Endothelial cell of umbilical vein (primary cell): ENCODE measurements around the gene NR3C1. TPM values are rescaled to one million over a fixed set of nuclear protein-coding genes. Genes with fewer than 3 reads are reported as not detected.

ENCODE experiments used
- BruUV-seq: library from RNA; stranded (reverse); fragments of 400-500 nt; replicated peaks from 2 replicates; lab custom pipeline; 2021; lab: Mats Ljungman, UMichigan
- CTCF ChIA-PET: fragments of 300-600, 350-600 bp; sonication (Branson Sonifier 250); formaldehyde crosslinking; loops from one replicate; lab custom pipeline; 2021; ENCODE audit warnings: antibody characterized with exemption, inconsistent platforms; lab: Charles Lee
- POLR2A ChIA-PET: fragments of 300-600, 350-600 bp; sonication (Branson Sonifier 250); formaldehyde crosslinking; loops from one replicate; lab custom pipeline; 2021; ENCODE audit warnings: antibody characterized with exemption, inconsistent platforms; lab: Charles Lee
- DNase-seq: peaks from one replicate; pipeline ENCODE4 v3.0.0-alpha.2; 2011; ENCODE audit warnings: low read depth, low spot score
- FAIRE-seq: peaks from 2 replicates; lab custom pipeline; 2011; peaks lifted over from hg19 to GRCh38; lab: Jason Lieb, UNC
- H2AFZ ChIP-seq: 2 replicates; pipeline ENCODE4 v1.6.0; 2012; ENCODE audit warnings: low read depth, low read length, control low read depth, inconsistent platforms
- H3K27ac ChIP-seq: 2 replicates; pipeline ENCODE4 v1.5.1; 2011; ENCODE audit warnings: low read depth, mild to moderate bottlenecking, control low read depth, low read length, moderate library complexity; ENCODE audit not compliant: insufficient read depth
- H3K27me3 ChIP-seq, 2 experiments: 2 replicates each; pipeline versions ENCODE4 v1.6.0 to v1.6.1; 2011; ENCODE audit warnings: low read length in 2 of 2, mixed read lengths in 1 of 2; ENCODE audit not compliant: control insufficient read depth in 2 of 2, insufficient read depth in 2 of 2
- H3K36me3 ChIP-seq, 2 experiments: 2 replicates in 1 of 2; 3 replicates in 1 of 2; pipeline ENCODE4 v1.5.1; 2011; ENCODE audit warnings: low read length in 2 of 2, mild to moderate bottlenecking in 1 of 2, moderate library complexity in 1 of 2; ENCODE audit not compliant: control insufficient read depth in 2 of 2, insufficient read depth in 2 of 2; ENCODE audit errors: extremely low read depth in 1 of 2
- H3K4me1 ChIP-seq: 3 replicates; pipeline ENCODE4 v1.5.1; 2011; ENCODE audit warnings: mild to moderate bottlenecking, low read length; ENCODE audit not compliant: control insufficient read depth, insufficient read depth; ENCODE audit errors: extremely low read depth
- H3K4me2 ChIP-seq: 2 replicates; pipeline ENCODE4 v1.6.1; 2011; ENCODE audit warnings: low read length, control low read depth, mixed read lengths; ENCODE audit not compliant: insufficient read depth
- H3K4me3 ChIP-seq, 3 experiments: fragments of 200-600 bp in 1 of 3; sonication (generic), shearing (Covaris generic) in 1 of 3; replicated peaks in 1 of 3; 2 replicates each; pipeline ENCODE4 v1.5.1; 2011 to 2016; ENCODE audit warnings: control low read depth in 3 of 3, low read length in 3 of 3, mild to moderate bottlenecking in 2 of 3, inconsistent platforms in 1 of 3, low read depth in 1 of 3, moderate library complexity in 1 of 3; ENCODE audit not compliant: insufficient read depth in 1 of 3
- H3K79me2 ChIP-seq: 2 replicates; pipeline ENCODE4 v1.6.0; 2012; ENCODE audit warnings: low read length, inconsistent platforms; ENCODE audit not compliant: control insufficient read depth, insufficient read depth
- H3K9ac ChIP-seq: replicated peaks from 2 replicates; pipeline ENCODE3; 2011; ENCODE audit warnings: low read length, control low read depth; ENCODE audit not compliant: insufficient read depth; ENCODE audit errors: extremely low read depth
- H3K9me1 ChIP-seq: replicated peaks from 3 replicates; pipeline ENCODE4 v1.6.0; 2011; ENCODE audit warnings: mild to moderate bottlenecking, low read length; ENCODE audit not compliant: control insufficient read depth, insufficient read depth; ENCODE audit errors: extremely low read depth
- H3K9me3 ChIP-seq: replicated peaks from 2 replicates; pipeline ENCODE4 v1.5.1; 2012; ENCODE audit warnings: low read length, inconsistent platforms; ENCODE audit not compliant: control insufficient read depth, insufficient read depth
- H4K20me1 ChIP-seq: replicated peaks from 2 replicates; pipeline ENCODE3; 2011; ENCODE audit warnings: mild to moderate bottlenecking, low read length; ENCODE audit not compliant: control insufficient read depth, insufficient read depth; ENCODE audit errors: extremely low read depth
- CTCF ChIP-seq, 2 donors: IDR thresholded peaks; 1 replicate in 1 of 2; 2 replicates in 1 of 2; pipeline ENCODE4 v1.5.1; 2011; ENCODE audit warnings: low read length in 2 of 2, mild to moderate bottlenecking in 2 of 2, moderate library complexity in 2 of 2, control low read depth in 1 of 2, inconsistent platforms in 1 of 2, low read depth in 1 of 2; ENCODE audit not compliant: insufficient read depth in 1 of 2; ENCODE audit errors: extremely low read depth in 1 of 2
- EZH2 ChIP-seq: IDR thresholded peaks from 2 replicates; pipeline ENCODE4 v1.6.1; 2012; ENCODE audit warnings: borderline replicate concordance, low read depth, mild to moderate bottlenecking, moderate library complexity, low read length, inconsistent platforms; ENCODE audit not compliant: severe bottlenecking
- FOS ChIP-seq: IDR thresholded peaks from 2 replicates; pipeline ENCODE4 v1.6.1; 2011; ENCODE audit warnings: mild to moderate bottlenecking, low read length, moderate library complexity, borderline replicate concordance; ENCODE audit not compliant: insufficient read depth
- GATA2 ChIP-seq: IDR thresholded peaks from 2 replicates; pipeline ENCODE4 v1.7.0; 2011; ENCODE audit warnings: low read depth, mild to moderate bottlenecking, moderate library complexity, mixed read lengths, low read length; ENCODE audit not compliant: insufficient read length, insufficient read depth
- JUN ChIP-seq: IDR thresholded peaks from 2 replicates; pipeline ENCODE4 v1.6.1; 2011; ENCODE audit warnings: borderline replicate concordance, low read depth; ENCODE audit not compliant: insufficient read length, insufficient read depth
- MYC ChIP-seq: IDR thresholded peaks from one replicate; pipeline ENCODE4 v1.6.1; 2011; ENCODE audit warnings: mild to moderate bottlenecking, low read depth, low read length
- POLR2A ChIP-seq: IDR thresholded peaks from 2 replicates; pipeline ENCODE4 v1.6.1; 2012; ENCODE audit warnings: low read depth, mild to moderate bottlenecking, control low read depth, low read length
- POLR2AphosphoS5 ChIP-seq: IDR thresholded peaks from 2 replicates; pipeline ENCODE4 v1.6.1; 2012; ENCODE audit warnings: low read depth, mild to moderate bottlenecking, control low read depth, low read length, moderate library complexity; ENCODE audit not compliant: insufficient read depth
- dilution Hi-C: fragments of 300-500 bp; cut with MboI; formaldehyde crosslinking; loops from one replicate; pipeline ENCODE4 v1.15.0; 2019; ENCODE audit warnings: low sequenced_read_pairs; ENCODE audit not compliant: extremely low pct_ligation_motif_present
- intact Hi-C: fragments of 100-400 bp; cut with micrococcal nuclease; formaldehyde crosslinking; loops from one replicate; pipeline ENCODE4 v1.10.0; 2022
- polyA plus RNA-seq, 4 experiments: library from polyadenylated mRNA; depleted of rRNA in 3 of 4; stranded (reverse) in 3 of 4; unstranded in 1 of 4; fragments of >200 nt; gene quantifications; 2 replicates each; pipeline versions ENCODE4 v1.2.1 to v1.2.3, GENCODE V29; 2011 to 2012; ENCODE audit warnings: missing spikeins in 1 of 4
- total RNA-seq: library from RNA; stranded (reverse); gene quantifications from 2 replicates; pipeline ENCODE4 v1.2.3, GENCODE V29; 2021
- TF ChIP-seq, protein P1 (sequence below): IDR thresholded peaks from 2 replicates; pipeline ENCODE4 v1.6.1; 2011; ENCODE audit not compliant: insufficient read depth, insufficient read length

NR3C1 gene
- total and polyA plus RNA-seq, 2 donors (not counting 3 experiments of a cell fraction or from before 2014, with no cell fraction given) = 4.1 to 17.0 TPM

GRCh38 chr5:143342607-143343006, 60.9 kb downstream of the NR3C1 start:
- H3K27ac ChIP-seq = no peak overlapping the region
- CTCF ChIA-PET = no interaction called here

More at GRCh38 chr5:143342607-143343006, 60.9 kb downstream of the NR3C1 start:
- POLR2A ChIA-PET = no interaction called here
- intact Hi-C loops = no loop called here
- peaks cover 14% of the 10 kb centered on the region for H3K79me2 ChIP-seq
- no peaks in the 10 kb centered on the region for H3K9me3 ChIP-seq
- no peaks in the 10 kb centered on the region for H4K20me1 ChIP-seq
- H3K4me3 ChIP-seq = no peak overlapping the region
- no peak overlapping the region for H3K4me2 ChIP-seq
- TF ChIP-seq GATA2 (no peak), CTCF (IDR thresholded peaks at IDR 0.05; ENCODE audit: extremely low read depth in 1 of 2, insufficient read depth in 1 of 2, low read depth in 1 of 2, low read length in 2 of 2) (no peak), MYC (no peak), FOS (no peak), POLR2A (no peak), EZH2 (no peak), POLR2AphosphoS5 (no peak), JUN (no peak)
- TF ChIP-seq, protein P1, sequence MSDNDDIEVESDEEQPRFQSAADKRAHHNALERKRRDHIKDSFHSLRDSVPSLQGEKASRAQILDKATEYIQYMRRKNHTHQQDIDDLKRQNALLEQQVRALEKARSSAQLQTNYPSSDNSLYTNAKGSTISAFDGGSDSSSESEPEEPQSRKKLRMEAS = no peak
- H3K9ac ChIP-seq = no peak overlapping the region
- no TSS peak for BruUV-seq
- dilution Hi-C loops = no loop called here
- H3K9me1 ChIP-seq = no peaks in the 10 kb centered on the region
- H2AFZ ChIP-seq = no peak overlapping the region
- FAIRE-seq (no peak), DNase-seq (no peak)
- peaks cover 6% of the 10 kb centered on the region for H3K4me1 ChIP-seq
- H3K27me3 ChIP-seq = no peaks in the 10 kb centered on the region
- no peaks in the 10 kb centered on the region for H3K36me3 ChIP-seq
